ENCODE measurements around the gene GPER1.

Gene GPER1

GRCh38 chr7:1053816-1054370, 34.0 kb upstream of the GPER1 start:
- in situ Hi-C loops (cut with MboI; ENCODE audit: low sequenced_read_pairs) = no loop called here

- in situ Hi-C loops (cut with MboI; ENCODE audit: low sequenced_read_pairs) = no loop called here
Measured at GRCh38 chr7:1054438-1054837, 33.5 kb upstream of the GPER1 start.

- in situ Hi-C loops (cut with MboI; ENCODE audit: low sequenced_read_pairs) = no loop called here
Measured at GRCh38 chr7:1054861-1055450, 33.0 kb upstream of the GPER1 start.

- in situ Hi-C loops (cut with MboI; ENCODE audit: low sequenced_read_pairs) = no loop called here
Measured at GRCh38 chr7:1055491-1055955, 32.4 kb upstream of the GPER1 start.

GRCh38 chr7:1055956-1056784, 31.7 kb upstream of the GPER1 start:
- in situ Hi-C loops (cut with MboI; ENCODE audit: low sequenced_read_pairs) = no loop called here

- in situ Hi-C loops (cut with MboI; ENCODE audit: low sequenced_read_pairs) = no loop called here
Measured at GRCh38 chr7:1056785-1057410, 31.0 kb upstream of the GPER1 start.

GRCh38 chr7:1057416-1058291, 30.3 kb upstream of the GPER1 start:
- in situ Hi-C loops (cut with MboI; ENCODE audit: low sequenced_read_pairs) = no loop called here

- in situ Hi-C loops (cut with MboI; ENCODE audit: low sequenced_read_pairs) = no loop called here
Measured at GRCh38 chr7:1058311-1058710, 29.6 kb upstream of the GPER1 start.

- in situ Hi-C loops (cut with MboI; ENCODE audit: low sequenced_read_pairs) = no loop called here
Measured at GRCh38 chr7:1058821-1059199, 29.1 kb upstream of the GPER1 start.

- in situ Hi-C loops (cut with MboI; ENCODE audit: low sequenced_read_pairs) = loop anchor here (10.0 kb wide), 1 partner anchor 65 kb away; no protein-coding TSS in a partner anchor
Measured at GRCh38 chr7:1059200-1060091, 28.5 kb upstream of the GPER1 start.

GRCh38 chr7:1060315-1061072, 27.4 kb upstream of the GPER1 start:
- in situ Hi-C loops (cut with MboI; ENCODE audit: low sequenced_read_pairs) = loop anchor here (10.0 kb wide), 1 partner anchor 66 kb away; no protein-coding TSS in a partner anchor

- in situ Hi-C loops (cut with MboI; ENCODE audit: low sequenced_read_pairs) = loop anchor here (10.0 kb wide), 1 partner anchor 66 kb away; no protein-coding TSS in a partner anchor
Measured at GRCh38 chr7:1061180-1061579, 26.7 kb upstream of the GPER1 start.

- in situ Hi-C loops (cut with MboI; ENCODE audit: low sequenced_read_pairs) = loop anchor here (10.0 kb wide), 1 partner anchor 68 kb away; no protein-coding TSS in a partner anchor
Measured at GRCh38 chr7:1062296-1063294, 25.3 kb upstream of the GPER1 start.

GRCh38 chr7:1063361-1063760, 24.6 kb upstream of the GPER1 start:
- in situ Hi-C loops (cut with MboI; ENCODE audit: low sequenced_read_pairs) = loop anchor here (10.0 kb wide), 1 partner anchor 69 kb away; no protein-coding TSS in a partner anchor

- in situ Hi-C loops (cut with MboI; ENCODE audit: low sequenced_read_pairs) = loop anchor here (10.0 kb wide), 1 partner anchor 70 kb away; no protein-coding TSS in a partner anchor
Measured at GRCh38 chr7:1064581-1064980, 23.3 kb upstream of the GPER1 start.

GRCh38 chr7:1065263-1065584, 22.7 kb upstream of the GPER1 start:
- in situ Hi-C loops (cut with MboI; ENCODE audit: low sequenced_read_pairs) = loop anchor here (10.0 kb wide), 1 partner anchor 70 kb away; no protein-coding TSS in a partner anchor

- in situ Hi-C loops (cut with MboI; ENCODE audit: low sequenced_read_pairs) = loop anchor here (10.0 kb wide), 1 partner anchor 71 kb away; no protein-coding TSS in a partner anchor
Measured at GRCh38 chr7:1065585-1066241, 22.2 kb upstream of the GPER1 start.

Data from HL-60/S4 treated with retinoic acid at 250 ng/mL for 4 days and 3 days (cell line).